HFF-Myc (cell line): Measurements from ENCODE around the gene COL5A1.

Experiments
- DNase-seq: peaks from one replicate; pipeline ENCODE4 v3.0.0-alpha.2; 2011; ENCODE audit warnings: low read depth; ENCODE audit errors: extremely low read depth
- H3K4me3 ChIP-seq: replicated peaks from 2 replicates; pipeline ENCODE4 v1.5.1; 2011; ENCODE audit warnings: low read depth, mild to moderate bottlenecking, control low read depth, low read length
- TF ChIP-seq, protein P1 (sequence below): IDR thresholded peaks from 2 replicates; pipeline ENCODE4 v1.5.1; 2012; ENCODE audit warnings: mild to moderate bottlenecking, low read depth, low read length, control low read depth; ENCODE audit errors: missing control alignments

COL5A1 gene

GRCh38 chr9:134751622-134752021 lies 110.0 kb downstream of the COL5A1 start:
- TF ChIP-seq, protein P1, sequence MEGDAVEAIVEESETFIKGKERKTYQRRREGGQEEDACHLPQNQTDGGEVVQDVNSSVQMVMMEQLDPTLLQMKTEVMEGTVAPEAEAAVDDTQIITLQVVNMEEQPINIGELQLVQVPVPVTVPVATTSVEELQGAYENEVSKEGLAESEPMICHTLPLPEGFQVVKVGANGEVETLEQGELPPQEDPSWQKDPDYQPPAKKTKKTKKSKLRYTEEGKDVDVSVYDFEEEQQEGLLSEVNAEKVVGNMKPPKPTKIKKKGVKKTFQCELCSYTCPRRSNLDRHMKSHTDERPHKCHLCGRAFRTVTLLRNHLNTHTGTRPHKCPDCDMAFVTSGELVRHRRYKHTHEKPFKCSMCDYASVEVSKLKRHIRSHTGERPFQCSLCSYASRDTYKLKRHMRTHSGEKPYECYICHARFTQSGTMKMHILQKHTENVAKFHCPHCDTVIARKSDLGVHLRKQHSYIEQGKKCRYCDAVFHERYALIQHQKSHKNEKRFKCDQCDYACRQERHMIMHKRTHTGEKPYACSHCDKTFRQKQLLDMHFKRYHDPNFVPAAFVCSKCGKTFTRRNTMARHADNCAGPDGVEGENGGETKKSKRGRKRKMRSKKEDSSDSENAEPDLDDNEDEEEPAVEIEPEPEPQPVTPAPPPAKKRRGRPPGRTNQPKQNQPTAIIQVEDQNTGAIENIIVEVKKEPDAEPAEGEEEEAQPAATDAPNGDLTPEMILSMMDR, result no peak
- no peak for DNase-seq

DNA sequence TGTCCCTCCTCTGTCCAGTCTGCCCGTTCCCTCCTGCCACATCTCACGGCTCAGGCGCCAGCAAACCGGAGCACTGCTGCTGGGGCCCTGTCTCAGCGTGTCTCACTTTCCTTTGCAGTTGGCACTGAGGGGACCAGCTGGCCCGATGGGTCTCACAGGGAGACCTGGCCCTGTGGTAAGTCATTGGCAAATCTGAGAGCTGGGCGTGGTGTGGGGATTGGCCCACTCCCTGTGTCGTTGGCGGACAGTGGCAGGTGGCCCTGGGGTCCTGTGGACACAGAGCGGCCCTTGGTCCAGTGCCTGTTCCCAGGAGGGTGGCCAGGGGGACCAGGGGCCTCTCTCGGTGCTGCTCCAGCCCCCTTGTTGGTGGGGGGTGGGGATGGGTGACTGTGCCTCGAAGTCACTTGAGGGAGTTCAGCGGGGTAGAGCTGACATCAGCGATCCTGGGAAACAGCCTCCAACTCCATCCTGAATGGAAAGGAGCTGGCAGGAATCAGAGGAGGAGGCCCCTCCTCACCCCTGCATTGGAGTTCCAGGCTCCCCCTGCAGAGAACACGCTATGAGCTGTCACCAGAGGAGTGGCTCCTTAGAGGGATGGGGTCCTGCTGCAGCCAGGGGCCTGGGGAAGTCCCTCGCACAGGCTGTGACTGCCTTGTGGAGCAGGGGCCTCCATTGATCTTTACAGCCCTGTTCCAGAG lies 111.0 kb downstream of the COL5A1 start:
- DNase-seq, result no peak
- TF ChIP-seq, protein P1, result no peak
- H3K4me3 ChIP-seq, result no peak overlapping the region

More at GRCh38 chr9:134751622-134752021, 110.0 kb downstream of the COL5A1 start:
- no peak overlapping the region for H3K4me3 ChIP-seq

- DNase-seq, result no peak
- no peak overlapping the region for H3K4me3 ChIP-seq
- TF ChIP-seq, protein P1, result no peak
Measured at GRCh38 chr9:134753191-134753590, 111.6 kb downstream of the COL5A1 start.

- TF ChIP-seq, protein P1, result no peak
- H3K4me3 ChIP-seq, result no peak overlapping the region
- no peak for DNase-seq
Measured at GRCh38 chr9:134755221-134755907, 113.8 kb downstream of the COL5A1 start.

GRCh38 chr9:134756098-134756497 lies 114.5 kb downstream of the COL5A1 start:
- TF ChIP-seq, protein P1, result no peak
- no peak overlapping the region for H3K4me3 ChIP-seq
- DNase-seq, result no peak

- DNase-seq, result no peak
- TF ChIP-seq, protein P1, result no peak
- no peak overlapping the region for H3K4me3 ChIP-seq
Measured at GRCh38 chr9:134757216-134757975, 115.8 kb downstream of the COL5A1 start.
